ENCODE results near the gene LRCH1.

Gene LRCH1

DNA sequence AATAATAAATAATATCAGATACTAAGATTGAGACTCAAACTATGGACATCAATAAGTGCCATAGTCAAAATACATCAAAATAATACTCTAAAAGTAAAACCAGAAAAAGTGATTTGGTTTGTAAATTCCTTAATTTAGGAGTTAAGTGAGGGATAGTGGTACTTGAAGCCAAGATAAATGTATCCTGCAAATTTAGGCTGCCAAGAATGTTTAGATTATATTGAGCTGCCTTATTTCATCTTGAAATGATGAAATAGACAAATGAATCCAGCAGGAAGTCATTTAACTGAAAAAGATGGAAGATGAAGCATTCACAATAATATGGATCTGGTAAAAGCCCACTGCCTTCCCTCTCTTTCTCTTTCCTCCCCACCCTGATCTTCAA is 112.3 kb downstream of the LRCH1 start:
- DNase-seq = no peak
- peaks cover 6% of the 10 kb centered on the region for H3K79me1 ChIP-seq (replicated peaks; ENCODE audit: low read length, poor library complexity, severe bottlenecking)
- H3K27me3 ChIP-seq (ENCODE audit: control insufficient read depth in 1 of 2, insufficient read depth in 1 of 2, low read length in 2 of 2) = no peaks in the 10 kb centered on the region
- peak overlapping the region; percentile 64 for H3K27ac ChIP-seq (ENCODE audit: low read length, poor library complexity, severe bottlenecking)
- no peak overlapping the region for H2BK120ac ChIP-seq (ENCODE audit: low read depth, low read length)
- H3K18ac ChIP-seq (ENCODE audit: low read depth in 1 of 2, low read length in 2 of 2) = no peak overlapping the region
- no peak overlapping the region for H2BK5ac ChIP-seq (ENCODE audit: low read depth, low read length, poor library complexity, severe bottlenecking)
- H2BK12ac ChIP-seq (ENCODE audit: low read length in 2 of 2) = peak overlapping the region in 1 of 2 experiments; percentile 76
- no peaks in the 10 kb centered on the region for H3K9me3 ChIP-seq (ENCODE audit: control insufficient read depth, low read length)
- H3K4me1 ChIP-seq (ENCODE audit: control insufficient read depth, insufficient read depth, low read depth, low read length) = peaks cover 11% of the 10 kb centered on the region
- no peak overlapping the region for H4K91ac ChIP-seq (ENCODE audit: low read length)
- H2BK15ac ChIP-seq (ENCODE audit: low read depth, poor library complexity, severe bottlenecking) = no peak overlapping the region
- H3K4me3 ChIP-seq (ENCODE audit: insufficient read depth in 1 of 2, low read depth in 1 of 2, low read length in 2 of 2) = no peak overlapping the region
- H3K36me3 ChIP-seq (ENCODE audit: control insufficient read depth in 1 of 2, insufficient read depth in 2 of 2, low read depth in 1 of 2, low read length in 2 of 2) = peaks cover under 1 to 7% of the 10 kb centered on the region in 2 experiments
- no peak overlapping the region for H2AK5ac ChIP-seq (ENCODE audit: low read length, severe bottlenecking)
- no peak overlapping the region for H3K14ac ChIP-seq (ENCODE audit: low read length in 2 of 2)
- no peak overlapping the region for H2AFZ ChIP-seq (ENCODE audit: low read depth, low read length)
- no peak overlapping the region for H4K8ac ChIP-seq (ENCODE audit: low read length)
- no peak overlapping the region for H3K4me2 ChIP-seq (ENCODE audit: low read length, poor library complexity, severe bottlenecking)
- no peak overlapping the region for H3K4ac ChIP-seq (ENCODE audit: low read depth in 1 of 2, low read length in 2 of 2)
- H3K9ac ChIP-seq (ENCODE audit: low read length) = no peak overlapping the region
- no peak overlapping the region for H3K23ac ChIP-seq (ENCODE audit: low read length in 2 of 2)

DNA sequence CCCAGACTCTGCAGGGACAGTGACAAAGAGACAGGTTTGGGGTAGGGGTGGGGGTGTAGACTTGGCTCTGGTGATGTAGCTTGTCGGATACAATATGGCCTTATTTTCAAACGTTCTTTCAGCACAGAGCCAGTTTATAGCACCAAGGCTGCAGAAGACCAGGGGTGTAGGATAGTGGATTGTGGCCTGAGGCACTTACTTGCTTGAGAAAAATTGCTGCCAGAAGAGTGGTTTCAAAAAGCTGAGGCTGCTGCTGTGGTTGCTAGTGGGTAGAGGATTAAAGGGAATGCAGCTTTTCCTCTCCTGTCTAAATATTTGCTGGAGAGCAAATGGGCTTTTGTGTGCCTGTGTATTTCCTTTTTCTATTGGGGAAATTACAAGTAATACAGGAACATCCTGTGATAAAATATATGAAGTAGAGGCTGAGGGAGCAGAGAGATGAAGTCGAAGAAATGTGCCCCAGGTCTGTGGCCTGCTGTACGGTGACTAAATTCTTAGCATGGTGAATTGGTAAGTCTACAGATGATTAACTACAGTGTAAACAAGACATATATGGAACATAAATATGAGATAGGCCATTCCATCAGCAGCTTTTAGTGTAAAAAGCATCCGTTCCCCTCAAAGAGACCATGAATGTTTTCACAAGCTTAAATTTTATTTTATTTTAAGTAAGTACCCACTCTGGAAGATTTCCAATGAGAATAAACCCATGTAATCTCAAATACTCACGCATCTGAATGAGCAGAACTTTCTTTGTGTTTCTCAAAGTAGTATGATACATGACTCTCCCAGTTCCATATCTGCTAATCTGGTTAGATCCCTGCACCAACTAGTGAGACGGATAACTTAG is 112.9 kb downstream of the LRCH1 start:
- Histone ChIP-seq H3K9ac (ENCODE audit: low read length) (no peak overlapping the region), H4K91ac (ENCODE audit: low read length) (no peak overlapping the region), H3K23ac (ENCODE audit: low read length in 2 of 2) (no peak overlapping the region), H3K9me3 (ENCODE audit: control insufficient read depth, low read length) (no peaks in the 10 kb centered on the region), H3K79me1 (replicated peaks; ENCODE audit: low read length, poor library complexity, severe bottlenecking) (peaks cover 9% of the 10 kb centered on the region), H2BK12ac (ENCODE audit: low read length in 2 of 2) (peak overlapping the region in 1 of 2 experiments; percentile 76), H4K8ac (ENCODE audit: low read length) (no peak overlapping the region), H3K18ac (ENCODE audit: low read depth in 1 of 2, low read length in 2 of 2) (no peak overlapping the region), H3K27ac (ENCODE audit: low read length, poor library complexity, severe bottlenecking) (peak overlapping the region; percentile 64), H2AFZ (ENCODE audit: low read depth, low read length) (no peak overlapping the region), H2BK15ac (ENCODE audit: low read depth, poor library complexity, severe bottlenecking) (no peak overlapping the region), H3K4me3 (ENCODE audit: insufficient read depth in 1 of 2, low read depth in 1 of 2, low read length in 2 of 2) (no peak overlapping the region), H3K4me2 (ENCODE audit: low read length, poor library complexity, severe bottlenecking) (no peak overlapping the region), H3K14ac (ENCODE audit: low read length in 2 of 2) (no peak overlapping the region), H3K4me1 (ENCODE audit: control insufficient read depth, insufficient read depth, low read depth, low read length) (peaks cover 11% of the 10 kb centered on the region), H3K4ac (ENCODE audit: low read depth in 1 of 2, low read length in 2 of 2) (no peak overlapping the region), H2BK120ac (ENCODE audit: low read depth, low read length) (no peak overlapping the region), H3K36me3 (ENCODE audit: control insufficient read depth in 1 of 2, insufficient read depth in 2 of 2, low read depth in 1 of 2, low read length in 2 of 2) (peaks cover 5 to 8% of the 10 kb centered on the region in 2 experiments), H2BK5ac (ENCODE audit: low read depth, low read length, poor library complexity, severe bottlenecking) (no peak overlapping the region), H2AK5ac (ENCODE audit: low read length, severe bottlenecking) (no peak overlapping the region), H3K27me3 (ENCODE audit: control insufficient read depth in 1 of 2, insufficient read depth in 1 of 2, low read length in 2 of 2) (no peaks in the 10 kb centered on the region)
- DNase-seq = peak; percentile 54
- 41% methylated on average over 3 of the region's 7 CpGs for WGBS

- peak overlapping the region in 1 of 2 experiments; percentile 67 for H2BK12ac ChIP-seq (ENCODE audit: low read length in 2 of 2)
- peak overlapping the region in 1 of 2 experiments; percentile 44 for H3K4ac ChIP-seq (ENCODE audit: low read depth in 1 of 2, low read length in 2 of 2)
- peak overlapping the region; percentile 40 to 44 for H3K18ac ChIP-seq (ENCODE audit: low read depth in 1 of 2, low read length in 2 of 2)
- H2BK5ac ChIP-seq (ENCODE audit: low read depth, low read length, poor library complexity, severe bottlenecking) = no peak overlapping the region
- H3K79me1 ChIP-seq (replicated peaks; ENCODE audit: low read length, poor library complexity, severe bottlenecking) = peaks cover 14% of the 10 kb centered on the region
- no peak overlapping the region for H3K4me2 ChIP-seq (ENCODE audit: low read length, poor library complexity, severe bottlenecking)
- H4K8ac ChIP-seq (ENCODE audit: low read length) = peak overlapping the region; percentile 73
- H4K91ac ChIP-seq (ENCODE audit: low read length) = no peak overlapping the region
- H2AFZ ChIP-seq (ENCODE audit: low read depth, low read length) = no peak overlapping the region
- peak overlapping the region; percentile 54 for H2AK5ac ChIP-seq (ENCODE audit: low read length, severe bottlenecking)
- no peak for DNase-seq
- H3K9me3 ChIP-seq (ENCODE audit: control insufficient read depth, low read length) = no peaks in the 10 kb centered on the region
- H2BK15ac ChIP-seq (ENCODE audit: low read depth, poor library complexity, severe bottlenecking) = no peak overlapping the region
- H3K23ac ChIP-seq (ENCODE audit: low read length in 2 of 2) = no peak overlapping the region
- H3K4me3 ChIP-seq (ENCODE audit: insufficient read depth in 1 of 2, low read depth in 1 of 2, low read length in 2 of 2) = no peak overlapping the region
- H3K36me3 ChIP-seq (ENCODE audit: control insufficient read depth in 1 of 2, insufficient read depth in 2 of 2, low read depth in 1 of 2, low read length in 2 of 2) = peaks cover 11 to 12% of the 10 kb centered on the region in 2 experiments
- WGBS = 83% methylated on average over 1 of the region's 3 CpGs
- H3K9ac ChIP-seq (ENCODE audit: low read length) = no peak overlapping the region
- peak overlapping the region; percentile 66 for H3K27ac ChIP-seq (ENCODE audit: low read length, poor library complexity, severe bottlenecking)
- peak overlapping the region in 1 of 2 experiments; percentile 30 for H3K14ac ChIP-seq (ENCODE audit: low read length in 2 of 2)
- H3K4me1 ChIP-seq (ENCODE audit: control insufficient read depth, insufficient read depth, low read depth, low read length) = peaks cover 11% of the 10 kb centered on the region
- H2BK120ac ChIP-seq (ENCODE audit: low read depth, low read length) = peak overlapping the region; percentile 40
- no peaks in the 10 kb centered on the region for H3K27me3 ChIP-seq (ENCODE audit: control insufficient read depth in 1 of 2, insufficient read depth in 1 of 2, low read length in 2 of 2)
Measured at GRCh38 chr13:46666727-46667456, 113.9 kb downstream of the LRCH1 start.

DNA sequence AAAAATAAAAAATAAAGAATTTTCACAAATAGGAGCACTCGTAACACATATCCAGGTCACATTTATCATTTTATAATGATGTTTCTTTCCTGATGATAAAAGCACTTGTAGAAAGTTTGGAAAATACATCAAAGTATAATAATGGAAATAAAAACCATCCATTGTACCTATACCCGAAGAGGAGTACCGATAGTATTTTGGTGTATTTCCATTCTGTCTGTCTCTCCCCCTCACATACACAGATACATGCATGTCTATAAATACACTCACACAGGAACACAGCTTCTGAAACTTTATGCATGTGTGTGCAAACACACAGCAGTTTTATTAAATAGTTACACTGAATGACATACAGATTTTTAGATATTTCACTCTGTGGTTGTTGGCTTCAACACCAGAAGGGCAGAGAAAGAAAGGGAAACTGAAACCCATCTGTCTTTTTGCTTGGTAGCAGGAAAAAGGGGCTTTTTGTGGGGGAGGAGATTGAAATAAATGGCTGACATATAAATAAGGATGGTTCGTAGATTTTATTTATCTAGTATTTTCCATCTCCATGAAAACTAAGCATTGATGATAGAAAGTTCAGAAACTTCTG is 114.8 kb downstream of the LRCH1 start:
- Histone ChIP-seq H3K4me2 (ENCODE audit: low read length, poor library complexity, severe bottlenecking) (peak overlapping the region; percentile 12), H2BK12ac (ENCODE audit: low read length in 2 of 2) (no peak overlapping the region), H2BK5ac (ENCODE audit: low read depth, low read length, poor library complexity, severe bottlenecking) (no peak overlapping the region), H3K36me3 (ENCODE audit: control insufficient read depth in 1 of 2, insufficient read depth in 2 of 2, low read depth in 1 of 2, low read length in 2 of 2) (peaks cover 15 to 18% of the 10 kb centered on the region in 2 experiments), H3K9me3 (ENCODE audit: control insufficient read depth, low read length) (no peaks in the 10 kb centered on the region), H2BK120ac (ENCODE audit: low read depth, low read length) (no peak overlapping the region), H4K91ac (ENCODE audit: low read length) (no peak overlapping the region), H2AFZ (ENCODE audit: low read depth, low read length) (no peak overlapping the region), H3K18ac (ENCODE audit: low read depth in 1 of 2, low read length in 2 of 2) (no peak overlapping the region), H4K8ac (ENCODE audit: low read length) (no peak overlapping the region), H3K27ac (ENCODE audit: low read length, poor library complexity, severe bottlenecking) (peak overlapping the region; percentile 77), H3K23ac (ENCODE audit: low read length in 2 of 2) (no peak overlapping the region), H2BK15ac (ENCODE audit: low read depth, poor library complexity, severe bottlenecking) (no peak overlapping the region), H3K79me1 (replicated peaks; ENCODE audit: low read length, poor library complexity, severe bottlenecking) (peaks cover 21% of the 10 kb centered on the region), H3K9ac (ENCODE audit: low read length) (peak overlapping the region; percentile 92), H3K4me1 (ENCODE audit: control insufficient read depth, insufficient read depth, low read depth, low read length) (peaks cover 13% of the 10 kb centered on the region), H3K4ac (ENCODE audit: low read depth in 1 of 2, low read length in 2 of 2) (no peak overlapping the region), H3K4me3 (ENCODE audit: insufficient read depth in 1 of 2, low read depth in 1 of 2, low read length in 2 of 2) (peak overlapping the region in 1 of 2 experiments; percentile 76), H3K14ac (ENCODE audit: low read length in 2 of 2) (no peak overlapping the region), H2AK5ac (ENCODE audit: low read length, severe bottlenecking) (no peak overlapping the region), H3K27me3 (ENCODE audit: control insufficient read depth in 1 of 2, insufficient read depth in 1 of 2, low read length in 2 of 2) (no peaks in the 10 kb centered on the region)
- WGBS = 97% methylated on average over 2 of the region's 4 CpGs
- DNase-seq = peak; percentile 60
